Vagina (tissue), 2 donors: ENCODE data around the gene SIRPB1.

Experiments
- CTCF ChIP-seq, 3 experiments: fragments of 450-650 bp in 2 of 3; fragments of 200-600 bp in 1 of 3; sonication (generic) in 1 of 3; IDR thresholded peaks; one replicate each; pipeline ENCODE4 v1.5.1; 2017 to 2019; ENCODE audit warnings: antibody characterized with exemption in 3 of 3, mild to moderate bottlenecking in 2 of 3, moderate library complexity in 2 of 3
- POLR2A ChIP-seq, 2 donors: fragments of 450-650 bp; IDR thresholded peaks; one replicate each; pipeline ENCODE4 v1.6.1; 2017; ENCODE audit warnings: antibody characterized with exemption in 2 of 2, mild to moderate bottlenecking in 2 of 2, moderate library complexity in 2 of 2
- POLR2AphosphoS5 ChIP-seq, 2 donors: sonication (generic); formaldehyde crosslinking; IDR thresholded peaks; one replicate each; pipeline ENCODE4 v1.9.0; 2017; ENCODE audit warnings: antibody characterized with exemption in 2 of 2, mild to moderate bottlenecking in 2 of 2, low read depth in 1 of 2; ENCODE audit not compliant: insufficient read depth in 1 of 2

- TF ChIP-seq POLR2AphosphoS5 (IDR thresholded peaks at IDR 0.05; ENCODE audit: insufficient read depth in 1 of 2, low read depth in 1 of 2) = no peak
- no peak for TF ChIP-seq CTCF (IDR thresholded peaks at IDR 0.05)
- TF ChIP-seq POLR2A (IDR thresholded peaks at IDR 0.05) = no peak
Observed at GRCh38 chr20:1595333-1595732, 24.5 kb downstream of the SIRPB1 start.
